H1 (cell line): ENCODE data around the gene NPTN. TPM values are rescaled to one million over a fixed set of nuclear protein-coding genes. Genes with fewer than 3 reads are reported as not detected.

ENCODE experiments used
- CTCF ChIA-PET: fragments of 300-600 bp; sonication (Branson Sonifier 250); formaldehyde crosslinking; loops from one replicate; lab custom pipeline; 2021; ENCODE audit not compliant: partially characterized antibody; lab: Charles Lee
- POLR2A ChIA-PET: fragments of 300-600 bp; sonication (Branson Sonifier 250); formaldehyde crosslinking; loops from one replicate; lab custom pipeline; 2021; ENCODE audit warnings: inconsistent platforms; ENCODE audit not compliant: partially characterized antibody; lab: Charles Lee
- DNase-seq, 2 experiments: peaks; one replicate each; pipeline versions ENCODE4 v3.0.0 to v3.0.0-alpha.2; 2010 to 2022; ENCODE audit warnings: low spot score in 2 of 2, low read depth in 1 of 2, mixed read lengths in 1 of 2
- FAIRE-seq: peaks from 2 replicates; lab custom pipeline; 2011; peaks lifted over from hg19 to GRCh38; lab: Jason Lieb, UNC
- H2AFZ ChIP-seq: 2 replicates; pipeline ENCODE4 v1.8.1; 2012; ENCODE audit warnings: low read length, inconsistent platforms
- H2AK5ac ChIP-seq: 2 replicates; pipeline ENCODE4 v1.6.1; 2013; ENCODE audit warnings: low read depth, low read length
- H2BK120ac ChIP-seq: replicated peaks from 2 replicates; pipeline ENCODE3; 2013; ENCODE audit warnings: low read depth, low read length, inconsistent platforms
- H2BK12ac ChIP-seq: 2 replicates; pipeline ENCODE4 v1.6.1; 2013; ENCODE audit warnings: low read depth, low read length
- H2BK15ac ChIP-seq: 2 replicates; pipeline ENCODE4 v1.6.1; 2013; ENCODE audit warnings: low read length
- H2BK20ac ChIP-seq: 2 replicates; pipeline ENCODE4 v1.6.1; 2013; ENCODE audit warnings: low read length
- H2BK5ac ChIP-seq: 2 replicates; pipeline ENCODE4 v1.6.1; 2013; ENCODE audit warnings: low read depth, low read length
- H3K14ac ChIP-seq: 2 replicates; pipeline ENCODE4 v1.6.1; 2013; ENCODE audit warnings: inconsistent platforms; ENCODE audit not compliant: insufficient read length
- H3K18ac ChIP-seq: 2 replicates; pipeline ENCODE4 v1.6.1; 2013; ENCODE audit warnings: low read length; ENCODE audit errors: extremely low read depth
- H3K23ac ChIP-seq: 2 replicates; pipeline ENCODE4 v1.6.1; 2013; ENCODE audit warnings: inconsistent platforms; ENCODE audit not compliant: insufficient read length
- H3K23me2 ChIP-seq: 2 replicates; pipeline ENCODE4 v1.6.1; 2013; ENCODE audit warnings: low read depth, low read length
- H3K27ac ChIP-seq: 2 replicates; pipeline ENCODE4 v1.6.1; 2011; ENCODE audit warnings: low read depth, low read length, inconsistent platforms
- H3K27me3 ChIP-seq, 4 experiments: replicated peaks in 1 of 4; 1 replicate in 1 of 4; 2 replicates in 3 of 4; pipeline versions ENCODE4 v1.6.1 to v1.8.1; 2011 to 2013; ENCODE audit warnings: low read length in 3 of 4, mild to moderate bottlenecking in 3 of 4, inconsistent platforms in 2 of 4, mixed read lengths in 2 of 4, moderate library complexity in 1 of 4; ENCODE audit not compliant: control insufficient read depth in 3 of 4, insufficient read depth in 3 of 4; ENCODE audit errors: extremely low read depth in 1 of 4
- H3K36me3 ChIP-seq, 4 experiments: 2 replicates each; pipeline versions ENCODE4 v1.6.1 to v1.8.1; 2011 to 2013; ENCODE audit warnings: mild to moderate bottlenecking in 4 of 4, low read length in 3 of 4, moderate library complexity in 2 of 4, control low read depth in 1 of 4, inconsistent platforms in 1 of 4; ENCODE audit not compliant: insufficient read depth in 4 of 4, control insufficient read depth in 2 of 4
- H3K4ac ChIP-seq: replicated peaks from 2 replicates; pipeline ENCODE3; 2013; ENCODE audit warnings: low read length, low read depth, mixed read lengths, inconsistent platforms; ENCODE audit not compliant: insufficient read length
- H3K4me1 ChIP-seq, 4 experiments: replicated peaks in 1 of 4; 1 replicate in 1 of 4; 2 replicates in 3 of 4; pipeline versions ENCODE4 v1.6.1 to v1.8.1; 2011 to 2013; ENCODE audit warnings: low read length in 3 of 4, inconsistent platforms in 2 of 4, mixed read lengths in 1 of 4; ENCODE audit not compliant: insufficient read depth in 4 of 4, control insufficient read depth in 3 of 4
- H3K4me2 ChIP-seq, 2 experiments: 2 replicates each; pipeline versions ENCODE4 v1.6.1 to v1.8.1; 2011 to 2013; ENCODE audit warnings: low read depth in 2 of 2, low read length in 2 of 2, control low read depth in 1 of 2, inconsistent platforms in 1 of 2, mild to moderate bottlenecking in 1 of 2; ENCODE audit not compliant: insufficient read depth in 1 of 2
- H3K4me3 ChIP-seq, 4 experiments: fragments of 200-600, 300-600 bp in 1 of 4; sonication (generic), shearing (Covaris generic), sonication (Bioruptor Twin) in 1 of 4; 2 replicates each; pipeline versions ENCODE4 v1.5.1 to v1.8.1; 2011 to 2016; ENCODE audit warnings: low read length in 4 of 4, low read depth in 3 of 4, control low read depth in 2 of 4, inconsistent platforms in 2 of 4, mild to moderate bottlenecking in 2 of 4, mixed read lengths in 1 of 4, moderate library complexity in 1 of 4; ENCODE audit not compliant: insufficient read depth in 2 of 4; ENCODE audit errors: extremely low read depth in 1 of 4
- H3K56ac ChIP-seq: replicated peaks from 2 replicates; pipeline ENCODE3; 2013; ENCODE audit warnings: low read depth, mild to moderate bottlenecking, mixed read lengths, low read length, inconsistent platforms; ENCODE audit not compliant: insufficient read length
- H3K79me1 ChIP-seq: 2 replicates; pipeline ENCODE4 v1.6.1; 2013; ENCODE audit warnings: low read depth, low read length, control low read depth
- H3K79me2 ChIP-seq, 2 experiments: 2 replicates each; pipeline versions ENCODE4 v1.6.1 to v1.8.1; 2012 to 2013; ENCODE audit warnings: low read length in 2 of 2, mild to moderate bottlenecking in 2 of 2, inconsistent platforms in 1 of 2; ENCODE audit not compliant: insufficient read depth in 2 of 2, control insufficient read depth in 1 of 2
- H3K9ac ChIP-seq, 4 experiments: replicated peaks in 1 of 4; 1 replicate in 1 of 4; 2 replicates in 3 of 4; pipeline versions ENCODE4 v1.6.1 to v1.8.1; 2011 to 2013; ENCODE audit warnings: low read depth in 3 of 4, low read length in 3 of 4, control low read depth in 2 of 4, mild to moderate bottlenecking in 2 of 4, moderate library complexity in 2 of 4, inconsistent platforms in 1 of 4; ENCODE audit errors: extremely low read depth in 1 of 4
- H3K9me3 ChIP-seq, 2 experiments: 2 replicates each; pipeline versions ENCODE4 v1.6.1 to v1.8.1; 2012 to 2013; ENCODE audit warnings: mild to moderate bottlenecking in 2 of 2, moderate library complexity in 2 of 2, control low read depth in 1 of 2, inconsistent platforms in 1 of 2, low read depth in 1 of 2, low read length in 1 of 2, mixed read lengths in 1 of 2; ENCODE audit not compliant: insufficient read depth in 2 of 2
- H4K20me1 ChIP-seq, 2 experiments: replicated peaks in 1 of 2; 2 replicates each; pipeline versions ENCODE3 to v1.8.1; 2011 to 2013; ENCODE audit warnings: inconsistent platforms in 2 of 2, low read length in 2 of 2, mild to moderate bottlenecking in 1 of 2; ENCODE audit not compliant: insufficient read depth in 2 of 2, control insufficient read depth in 1 of 2
- H4K5ac ChIP-seq: 2 replicates; pipeline ENCODE4 v1.6.1; 2013; ENCODE audit warnings: low read length, low read depth, mixed read lengths, inconsistent platforms; ENCODE audit not compliant: insufficient read length
- H4K8ac ChIP-seq: 2 replicates; pipeline ENCODE4 v1.8.0; 2013; ENCODE audit warnings: mild to moderate bottlenecking, moderate library complexity, low read length, inconsistent platforms; ENCODE audit not compliant: insufficient read depth; ENCODE audit errors: extremely low read depth
- H4K91ac ChIP-seq: replicated peaks from 2 replicates; pipeline ENCODE3; 2013; ENCODE audit warnings: low read length, mixed read lengths, inconsistent platforms; ENCODE audit not compliant: insufficient read length
- BACH1 ChIP-seq: IDR thresholded peaks from 2 replicates; pipeline ENCODE4 v1.6.1; 2012; ENCODE audit warnings: low read length, improper control_type of control experiment
- CBX8 ChIP-seq: fragments of 300-800, 300-1000 bp; sonication (generic); IDR thresholded peaks from 2 replicates; pipeline ENCODE4 v1.7.1; 2016; ENCODE audit warnings: low read depth, low read length, borderline replicate concordance
- CHD1 ChIP-seq: IDR thresholded peaks from 2 replicates; pipeline ENCODE4 v1.6.1; 2012; ENCODE audit warnings: low read depth, low read length, improper control_type of control experiment
- CREB1 ChIP-seq: IDR thresholded peaks from 2 replicates; pipeline ENCODE4 v1.6.1; 2012; ENCODE audit warnings: inconsistent platforms
- SAP30 ChIP-seq: fragments of 300-600 bp; sonication (generic); IDR thresholded peaks from 2 replicates; pipeline ENCODE4 v1.7.1; 2012; ENCODE audit warnings: low read length, moderate library complexity, mild to moderate bottlenecking, inconsistent platforms; ENCODE audit not compliant: insufficient read depth, insufficient replicate concordance
- WGBS, 2 experiments: shearing (Covaris generic) in 1 of 2; methylation state at CpG; one replicate each; pipeline versions ENCODE4 v1.1.6 to v1.1.7; 2013 to 2015; ENCODE audit warnings: low lambda C conversion rate in 2 of 2, mixed read lengths in 2 of 2, inconsistent platforms in 1 of 2, low coverage in 1 of 2, missing lambda C conversion rate in 1 of 2; ENCODE audit not compliant: insufficient replicate concordance in 2 of 2, insufficient coverage in 1 of 2, insufficient read length in 1 of 2; ENCODE audit errors: extremely low coverage in 1 of 2, missing lambda C conversion rate in 1 of 2; 5-methylcytosine and 5-hydroxymethylcytosine counted together
- polyA plus RNA-seq, 7 experiments: library from polyadenylated mRNA; depleted of rRNA in 3 of 7; stranded (reverse) in 5 of 7; unstranded in 2 of 7; fragments of >200 nt in 5 of 7; fragments of 200-250 nt in 2 of 7; gene quantifications; 1 replicate in 5 of 7; 2 replicates in 1 of 7; 4 replicates in 1 of 7; pipeline versions ENCODE4 v1.2.1 to v1.2.3, GENCODE V29; 2011 to 2013; ENCODE audit warnings: missing spikeins in 2 of 7, mixed read lengths in 2 of 7
- total RNA-seq: library from RNA; stranded (reverse); fragmentation: NEBNext Ultra II Directional; extraction: Animal tissue kit (Norgen Biotek cat#: 25700); gene quantifications from 2 replicates; pipeline ENCODE4 v1.2.1, GENCODE V29; 2021

NPTN gene
- total and polyA plus RNA-seq, 2 of the 8 experiments (the other 6 are each of a cell fraction or from before 2014, with no cell fraction given), result 67.0 to 113 TPM

DNA sequence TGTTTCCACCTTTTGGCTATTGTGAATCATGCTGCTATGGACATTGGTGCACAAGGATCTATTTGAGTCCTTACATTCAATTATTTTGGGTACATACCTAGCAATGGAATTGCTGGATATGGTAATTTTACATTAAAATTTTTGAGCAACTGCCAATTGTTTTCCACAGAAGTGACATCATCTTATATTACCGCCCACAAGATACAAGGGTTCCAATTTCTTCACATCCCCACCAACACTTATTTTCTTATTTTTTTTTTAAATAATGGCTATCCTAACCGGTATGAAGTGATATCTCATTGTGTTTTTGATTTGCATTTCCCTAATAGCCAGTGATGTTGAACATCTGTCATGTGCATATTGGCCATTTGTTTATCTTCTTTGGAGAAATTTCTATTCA lies 22.5 kb upstream of the NPTN start:
- Histone ChIP-seq H4K20me1 (no peaks in the 10 kb centered on the region), H3K9me3 (no peaks in the 10 kb centered on the region), H3K79me2 (no peaks in the 10 kb centered on the region), H3K79me1 (no peaks in the 10 kb centered on the region), H2BK120ac (no peak overlapping the region), H3K23ac (no peak overlapping the region), H3K4me3 (no peak overlapping the region), H2BK20ac (no peak overlapping the region), H3K14ac (no peak overlapping the region), H2BK12ac (no peak overlapping the region), H4K8ac (no peak overlapping the region), H3K18ac (no peak overlapping the region), H3K4me2 (no peak overlapping the region), H2AFZ (no peak overlapping the region), H3K23me2 (no peaks in the 10 kb centered on the region), H3K4ac (no peak overlapping the region), H2AK5ac (no peak overlapping the region), H4K91ac (no peak overlapping the region), H3K9ac (no peak overlapping the region), H3K56ac (no peak overlapping the region), H4K5ac (no peak overlapping the region), H2BK15ac (no peak overlapping the region), H3K36me3 (no peaks in the 10 kb centered on the region), H3K27me3 (0 out of 7 replicates have a peak, but pooled peaks cover 0 to 2% (median 0%) of the 10 kb centered on the region in 4 experiments), H3K4me1 (no peaks in the 10 kb centered on the region), H3K27ac (no peak overlapping the region), H2BK5ac (no peak overlapping the region)
- FAIRE-seq (no peak), DNase-seq (no peak)
- WGBS, 2 experiments, result 90% methylated on average over 2 of the region's 2 CpGs; no CpG with 5 or more reads in 1 of the 2 experiments
- ChIA-PET CTCF (interaction anchor here (0.6 to 2.3 kb wide), 2 partner anchors 19 to 95 kb away, joined by 3 to 5 read pairs; no protein-coding TSS in a partner anchor), POLR2A (no interaction called here)
- no peak for TF ChIP-seq SAP30
- TF ChIP-seq BACH1, result no peak
- no peak for TF ChIP-seq CBX8
- TF ChIP-seq CHD1, result no peak
- no peak for TF ChIP-seq CREB1
